ENCODE results near the gene RILPL1.

The RILPL1 gene

DNA sequence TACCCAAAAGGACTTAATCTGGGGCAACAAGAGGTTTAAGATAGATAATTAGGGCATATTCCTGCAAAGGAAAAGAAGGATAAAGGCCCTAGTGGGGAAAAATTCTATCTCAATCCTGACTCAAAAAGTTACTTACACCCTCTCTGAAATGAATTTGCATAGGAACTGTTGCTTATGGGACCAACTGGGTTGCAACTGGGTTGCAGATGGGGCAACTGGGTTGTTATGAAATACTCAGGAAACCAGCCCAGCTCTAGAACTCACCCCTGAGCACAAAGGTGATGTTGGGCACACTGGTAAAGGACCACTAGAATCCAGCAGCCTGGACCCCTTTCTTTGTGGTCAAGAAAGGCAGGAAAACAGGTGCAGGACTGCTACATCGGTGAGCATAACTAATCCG lies 17.2 kb upstream of the RILPL1 start:
- Histone ChIP-seq H3K27me3 (ENCODE audit: insufficient read depth, low read depth) (no peaks in the 10 kb centered on the region), H3K36me3 (ENCODE audit: insufficient read depth) (no peaks in the 10 kb centered on the region), H3K79me2 (ENCODE audit: insufficient read depth, low read depth) (no peaks in the 10 kb centered on the region), H2AFZ (ENCODE audit: low read depth) (no peak overlapping the region), H3K27ac (no peak overlapping the region), H3K4me2 (no peak overlapping the region), H3K4me1 (ENCODE audit: low read depth, poor library complexity, severe bottlenecking) (no peaks in the 10 kb centered on the region), H3K4me3 (IDR thresholded peaks at IDR 0.05; ENCODE audit: insufficient read depth, low read depth, low read length) (no peak overlapping the region), H3K9ac (no peak overlapping the region), H4K20me1 (ENCODE audit: insufficient read depth) (no peaks in the 10 kb centered on the region)
- no peak for TF ChIP-seq CTCF (conservative IDR thresholded peaks at IDR 0.05; ENCODE audit: low read depth, low read length)

DNA sequence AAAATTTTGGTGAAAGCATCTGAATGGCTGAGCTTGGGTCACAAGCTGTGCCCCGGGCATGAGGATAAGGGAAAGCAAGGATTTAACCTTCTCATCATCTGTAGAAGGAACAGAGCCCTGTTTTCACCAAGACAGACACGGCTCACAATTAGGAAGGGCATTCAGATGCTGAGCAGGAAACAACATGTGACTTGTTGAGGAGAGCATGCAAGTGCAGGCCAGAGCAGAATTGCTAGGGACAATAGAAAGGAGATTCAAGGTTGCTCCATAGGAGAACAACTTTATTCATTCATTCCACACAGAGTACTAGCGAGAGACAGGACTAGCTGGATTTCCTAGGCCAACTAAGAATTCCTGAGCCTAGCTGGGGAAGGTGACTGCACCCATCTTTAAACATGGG lies 14.6 kb upstream of the RILPL1 start:
- TF ChIP-seq CTCF (conservative IDR thresholded peaks at IDR 0.05; ENCODE audit: low read depth, low read length), result no peak
- Histone ChIP-seq H3K9ac (no peak overlapping the region), H3K27ac (no peak overlapping the region), H3K27me3 (ENCODE audit: insufficient read depth, low read depth) (no peaks in the 10 kb centered on the region), H3K4me1 (ENCODE audit: low read depth, poor library complexity, severe bottlenecking) (no peaks in the 10 kb centered on the region), H2AFZ (ENCODE audit: low read depth) (no peak overlapping the region), H3K36me3 (ENCODE audit: insufficient read depth) (no peaks in the 10 kb centered on the region), H3K79me2 (ENCODE audit: insufficient read depth, low read depth) (no peaks in the 10 kb centered on the region), H3K4me2 (no peak overlapping the region), H3K4me3 (IDR thresholded peaks at IDR 0.05; ENCODE audit: insufficient read depth, low read depth, low read length) (no peak overlapping the region), H4K20me1 (ENCODE audit: insufficient read depth) (no peaks in the 10 kb centered on the region)

GRCh38 chr12:123546281-123546680 lies 12.8 kb upstream of the RILPL1 start:
- Histone ChIP-seq H3K27me3 (ENCODE audit: insufficient read depth, low read depth) (no peaks in the 10 kb centered on the region), H2AFZ (ENCODE audit: low read depth) (no peak overlapping the region), H3K4me3 (IDR thresholded peaks at IDR 0.05; ENCODE audit: insufficient read depth, low read depth, low read length) (no peak overlapping the region), H4K20me1 (ENCODE audit: insufficient read depth) (no peaks in the 10 kb centered on the region), H3K27ac (no peak overlapping the region), H3K4me1 (ENCODE audit: low read depth, poor library complexity, severe bottlenecking) (no peaks in the 10 kb centered on the region), H3K4me2 (no peak overlapping the region), H3K36me3 (ENCODE audit: insufficient read depth) (no peaks in the 10 kb centered on the region), H3K9ac (no peak overlapping the region), H3K79me2 (ENCODE audit: insufficient read depth, low read depth) (no peaks in the 10 kb centered on the region)
- TF ChIP-seq CTCF (conservative IDR thresholded peaks at IDR 0.05; ENCODE audit: low read depth, low read length), result no peak

GRCh38 chr12:123543541-123543940 lies 10.0 kb upstream of the RILPL1 start:
- H3K36me3 ChIP-seq (ENCODE audit: insufficient read depth), result no peaks in the 10 kb centered on the region
- H3K4me2 ChIP-seq, result no peak overlapping the region
- TF ChIP-seq CTCF (conservative IDR thresholded peaks at IDR 0.05; ENCODE audit: low read depth, low read length), result no peak
- no peak overlapping the region for H3K27ac ChIP-seq
- H3K4me3 ChIP-seq (IDR thresholded peaks at IDR 0.05; ENCODE audit: insufficient read depth, low read depth, low read length), result no peak overlapping the region
- no peak overlapping the region for H3K9ac ChIP-seq
- no peaks in the 10 kb centered on the region for H4K20me1 ChIP-seq (ENCODE audit: insufficient read depth)
- no peaks in the 10 kb centered on the region for H3K27me3 ChIP-seq (ENCODE audit: insufficient read depth, low read depth)
- H2AFZ ChIP-seq (ENCODE audit: low read depth), result no peak overlapping the region
- H3K4me1 ChIP-seq (ENCODE audit: low read depth, poor library complexity, severe bottlenecking), result no peaks in the 10 kb centered on the region
- no peaks in the 10 kb centered on the region for H3K79me2 ChIP-seq (ENCODE audit: insufficient read depth, low read depth)
